GM20000 (cell line): Measurements from ENCODE around the gene CCR1.
"Not testable (repeated sequence)": the region's sequence is repeated elsewhere in the genome, so short reads cannot be mapped to it uniquely, and the experiment has no call there.

Source experiments
- DNase-seq: peaks from one replicate; pipeline ENCODE4 v3.0.0; 2012; ENCODE audit warnings: low spot score
- CTCF ChIP-seq: IDR thresholded peaks from 2 replicates; pipeline ENCODE4 v1.5.1; 2012; ENCODE audit warnings: mild to moderate bottlenecking, control low read depth; ENCODE audit errors: extremely low read depth, missing control alignments

Gene CCR1

DNA sequence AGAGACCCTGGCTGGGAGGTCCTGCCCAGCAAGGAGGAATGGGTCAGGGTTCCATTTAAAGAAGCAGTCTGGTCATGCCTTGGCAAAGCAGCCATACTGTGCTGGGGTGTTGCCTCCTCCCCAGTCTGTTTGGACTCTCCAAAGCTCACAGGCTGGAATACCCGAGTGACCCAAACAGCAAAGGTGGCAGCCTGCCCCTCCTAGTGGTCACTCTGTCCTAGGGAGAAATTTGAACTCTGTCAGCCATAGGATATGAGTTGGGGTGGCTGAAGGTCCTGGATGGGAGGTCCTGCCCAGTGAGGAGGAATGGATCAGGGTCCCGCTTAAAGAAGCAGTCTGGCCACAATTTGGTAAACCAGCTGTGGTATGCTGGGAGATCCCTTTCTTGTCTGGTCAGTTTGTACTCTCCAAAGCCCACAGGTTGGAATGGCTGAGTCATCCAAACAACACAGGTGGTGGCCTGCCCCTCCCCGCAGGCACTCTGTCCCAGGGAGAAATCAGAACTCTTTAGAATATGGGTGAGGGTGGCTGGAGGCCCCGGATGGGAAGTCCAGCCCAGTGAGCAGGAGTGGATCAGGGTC, 45.0 kb downstream of the CCR1 start:
- DNase-seq, result no peak
- TF ChIP-seq CTCF, result no peak

- not testable (repeated sequence) for DNase-seq
Measured at GRCh38 chr3:46157685-46158084, 50.4 kb downstream of the CCR1 start.

DNA sequence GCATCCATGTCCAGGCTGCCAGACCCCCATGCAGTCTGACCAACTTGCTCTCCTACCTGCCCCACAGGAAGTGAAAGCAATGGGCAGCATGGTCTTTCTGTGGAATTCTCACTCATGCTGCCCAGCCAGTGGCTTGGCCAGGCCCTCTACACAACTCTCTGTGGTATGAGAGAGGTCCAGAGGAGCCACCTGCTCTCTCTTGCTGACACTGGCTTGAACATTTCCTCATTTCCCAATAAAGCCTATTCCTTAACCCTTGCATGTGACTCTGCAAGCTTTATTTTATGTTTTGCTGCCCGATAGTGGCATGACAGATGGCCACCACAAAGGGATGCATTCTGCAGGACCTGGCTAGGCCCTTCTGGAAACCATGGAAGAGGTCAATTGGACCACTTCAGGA, 53.8 kb downstream of the CCR1 start:
- no peak for DNase-seq

More for the DNA sequence above, 53.8 kb downstream of the CCR1 start:
- no peak for TF ChIP-seq CTCF
